ENCODE results near the gene ABLIM1.

- TF ChIP-seq CTCF (conservative IDR thresholded peaks at IDR 0.05 in 1 of 2, IDR thresholded peaks at IDR 0.05 in 1 of 2; ENCODE audit: low read depth in 1 of 2, low read length in 2 of 2) (no peak), EZH2 (IDR thresholded peaks at IDR 0.05; ENCODE audit: low read length, missing control alignments) (no peak)
Observed at GRCh38 chr10:114392112-114392835, 265.8 kb downstream of the ABLIM1 start.

Measured in fibroblast of lung (primary cell).